Body of pancreas (tissue), 4 donors: Measurements from ENCODE around the gene CPLX1. TPM values are rescaled to one million over a fixed set of nuclear protein-coding genes. Genes with fewer than 3 reads are reported as not detected.

Experiments used
- ATAC-seq: fragments of 150-250 bp; one replicate; pipeline ENCODE4 v1.9.1; 2016
- DNase-seq, 4 donors: peaks; one replicate each; pipeline ENCODE4 v3.0.0-alpha.2; 2019
- H3K27ac ChIP-seq, 4 donors: fragments of 200-600 bp; sonication (generic); 1 replicate in 3 of 4; 2 replicates in 1 of 4; pipeline versions ENCODE4 v1.5.1 to v1.6.1; 2016 to 2019; ENCODE audit warnings: mild to moderate bottlenecking in 1 of 4, mixed read lengths in 1 of 4, moderate library complexity in 1 of 4
- H3K27me3 ChIP-seq, 2 donors: fragments of 200-600 bp; sonication (generic); one replicate each; pipeline ENCODE4 v1.6.0; 2016; ENCODE audit warnings: mild to moderate bottlenecking in 1 of 2
- H3K36me3 ChIP-seq, 2 donors: fragments of 200-600 bp; sonication (generic); replicated peaks in 1 of 2; 2 replicates each; pipeline ENCODE4 v1.5.1; 2016; ENCODE audit warnings: low read depth in 2 of 2; ENCODE audit not compliant: insufficient read depth in 1 of 2
- H3K4me1 ChIP-seq: fragments of 200-600 bp; sonication (generic); one replicate; pipeline ENCODE4 v1.6.0; 2016
- H3K4me3 ChIP-seq, 2 donors: fragments of 200-600 bp; sonication (generic); 1 replicate in 1 of 2; 2 replicates in 1 of 2; pipeline ENCODE4 v1.5.1; 2016 to 2019
- H3K9me3 ChIP-seq, 3 donors: fragments of 200-600 bp; sonication (generic); 1 replicate in 2 of 3; 2 replicates in 1 of 3; pipeline ENCODE4 v1.5.1; 2016
- CTCF ChIP-seq, 7 experiments: fragments of 450-650 bp in 4 of 7; fragments of 200-600 bp in 3 of 7; sonication (generic) in 3 of 7; IDR thresholded peaks; one replicate each; pipeline ENCODE4 v1.5.1; 2016 to 2019; ENCODE audit warnings: antibody characterized with exemption in 7 of 7
- POLR2A ChIP-seq, 3 donors: fragments of 450-650 bp; IDR thresholded peaks; one replicate each; pipeline ENCODE4 v1.6.1; 2016; ENCODE audit warnings: antibody characterized with exemption in 3 of 3, mild to moderate bottlenecking in 2 of 3
- whole genome bisulfite sequencing, 2 donors: methylation state at CpG; one replicate each; pipeline ENCODE4 v1.1.5; 2017; 5-methylcytosine and 5-hydroxymethylcytosine counted together
- intact Hi-C: fragments of 100-400 bp; cut with DNase I; formaldehyde crosslinking; loops from one replicate; pipeline ENCODE4 v1.15.1; 2023
- total RNA-seq, 2 donors: library from RNA; depleted of rRNA; stranded (reverse); fragments of >200 nt; gene quantifications; one replicate each; pipeline ENCODE4 v1.1.0, GENCODE V29; 2016

The CPLX1 gene
- total RNA-seq, 2 donors from 2014 or later = 0.52 to 2.0 TPM

GRCh38 chr4:791252-791897, 34.6 kb downstream of the CPLX1 start:
- Histone ChIP-seq H3K4me3 (no peak overlapping the region), H3K27ac (no peak overlapping the region), H3K4me1 (peaks cover 24% of the 10 kb centered on the region), H3K27me3 (peaks cover 0 to 51% of the 10 kb centered on the region in 2 donors), H3K36me3 (no peaks in the 10 kb centered on the region), H3K9me3 (no peaks in the 10 kb centered on the region)
- TF ChIP-seq CTCF (IDR thresholded peaks at IDR 0.05) = no peak
- TF ChIP-seq POLR2A (IDR thresholded peaks at IDR 0.05) = no peak
- intact Hi-C loops = no loop called here
- no peak for ATAC-seq
- DNase-seq = no peak
- WGBS, 2 donors = 52 to 57% methylated on average over 9 to 28 of the region's 29 CpGs

- 73 to 75% methylated on average over 6 to 8 of the region's 8 CpGs for WGBS, 2 donors
- H3K27ac ChIP-seq = no peak overlapping the region
- no peak overlapping the region for H3K4me3 ChIP-seq
- TF ChIP-seq CTCF (IDR thresholded peaks at IDR 0.05) = no peak
- no peak for TF ChIP-seq POLR2A (IDR thresholded peaks at IDR 0.05)
- intact Hi-C loops = no loop called here
- no peak for ATAC-seq
- H3K9me3 ChIP-seq = no peaks in the 10 kb centered on the region
- H3K36me3 ChIP-seq = no peaks in the 10 kb centered on the region
- peaks cover 31% of the 10 kb centered on the region for H3K4me1 ChIP-seq
- H3K27me3 ChIP-seq = peaks cover 0 to 55% of the 10 kb centered on the region in 2 donors
- no peak for DNase-seq
These were observed 35.5 kb downstream of the CPLX1 start for GRCh38 chr4:790466-790820.

GRCh38 chr4:789571-790465, 36.1 kb downstream of the CPLX1 start:
- Histone ChIP-seq H3K27me3 (peaks cover 0 to 52% of the 10 kb centered on the region in 2 donors), H3K27ac (no peak overlapping the region), H3K4me3 (no peak overlapping the region), H3K4me1 (peaks cover 25% of the 10 kb centered on the region), H3K9me3 (no peaks in the 10 kb centered on the region), H3K36me3 (no peaks in the 10 kb centered on the region)
- intact Hi-C loops = no loop called here
- ATAC-seq (no peak), DNase-seq (no peak)
- no peak for TF ChIP-seq CTCF (IDR thresholded peaks at IDR 0.05)
- TF ChIP-seq POLR2A (IDR thresholded peaks at IDR 0.05) = no peak
- 85 to 91% methylated on average over 4 to 22 of the region's 27 CpGs for WGBS, 2 donors

- no peak for ATAC-seq
- no peaks in the 10 kb centered on the region for H3K9me3 ChIP-seq
- DNase-seq = no peak
- H3K36me3 ChIP-seq = no peaks in the 10 kb centered on the region
- no peak overlapping the region for H3K4me3 ChIP-seq
- 65 to 82% methylated on average over 7 to 17 of the region's 18 CpGs for WGBS, 2 donors
- H3K4me1 ChIP-seq = peaks cover 23% of the 10 kb centered on the region
- H3K27me3 ChIP-seq = peaks cover 0 to 43% of the 10 kb centered on the region in 2 donors
- intact Hi-C loops = no loop called here
- no peak overlapping the region for H3K27ac ChIP-seq
- TF ChIP-seq CTCF (IDR thresholded peaks at IDR 0.05) = no peak
- no peak for TF ChIP-seq POLR2A (IDR thresholded peaks at IDR 0.05)
These were observed 37.2 kb downstream of the CPLX1 start for GRCh38 chr4:788636-789297.
